Parathyroid adenoma (tissue), 2 donors: ENCODE results near the gene MCM8.

Source experiments
- H2AFZ ChIP-seq: fragments of 300-600 bp; sonication (generic); one replicate; pipeline ENCODE4 v1.7.0; 2017; ENCODE audit warnings: antibody characterized with exemption, mild to moderate bottlenecking
- H3K27ac ChIP-seq: fragments of 300-600 bp; sonication (generic); one replicate; pipeline ENCODE4 v1.7.0; 2017
- H3K27me3 ChIP-seq: fragments of 300-600 bp; sonication (generic); one replicate; pipeline ENCODE4 v1.7.0; 2017; ENCODE audit warnings: low read length; ENCODE audit not compliant: control insufficient read depth, insufficient read depth
- H3K36me3 ChIP-seq: fragments of 300-600 bp; sonication (generic); one replicate; pipeline ENCODE4 v1.7.0; 2017; ENCODE audit warnings: low read length; ENCODE audit not compliant: control insufficient read depth, insufficient read depth
- H3K4me1 ChIP-seq: fragments of 300-600 bp; sonication (generic); one replicate; pipeline ENCODE4 v1.7.0; 2017; ENCODE audit warnings: control low read depth
- H3K4me2 ChIP-seq: fragments of 300-600 bp; sonication (generic); one replicate; pipeline ENCODE4 v1.7.0; 2017; ENCODE audit warnings: low read length
- H3K4me3 ChIP-seq: fragments of 300-600 bp; sonication (generic); one replicate; pipeline ENCODE4 v1.7.0; 2017; ENCODE audit warnings: low read depth, low read length
- H3K79me2 ChIP-seq: fragments of 300-600 bp; sonication (generic); one replicate; pipeline ENCODE4 v1.7.0; 2017; ENCODE audit warnings: control low read depth
- H3K9ac ChIP-seq: fragments of 300-600 bp; sonication (generic); one replicate; pipeline ENCODE4 v1.7.0; 2017; ENCODE audit warnings: mild to moderate bottlenecking
- H3K9me3 ChIP-seq: fragments of 300-600 bp; sonication (generic); one replicate; pipeline ENCODE4 v1.7.0; 2017; ENCODE audit warnings: low read length; ENCODE audit not compliant: control insufficient read depth
- TF ChIP-seq, protein P1 (sequence below): fragments of 300-600 bp; sonication (generic); IDR thresholded peaks from one replicate; pipeline ENCODE4 v1.7.0; 2017; ENCODE audit warnings: antibody characterized with exemption, mild to moderate bottlenecking
- donor health status: primary hyperparathyroidism.

Gene MCM8

DNA sequence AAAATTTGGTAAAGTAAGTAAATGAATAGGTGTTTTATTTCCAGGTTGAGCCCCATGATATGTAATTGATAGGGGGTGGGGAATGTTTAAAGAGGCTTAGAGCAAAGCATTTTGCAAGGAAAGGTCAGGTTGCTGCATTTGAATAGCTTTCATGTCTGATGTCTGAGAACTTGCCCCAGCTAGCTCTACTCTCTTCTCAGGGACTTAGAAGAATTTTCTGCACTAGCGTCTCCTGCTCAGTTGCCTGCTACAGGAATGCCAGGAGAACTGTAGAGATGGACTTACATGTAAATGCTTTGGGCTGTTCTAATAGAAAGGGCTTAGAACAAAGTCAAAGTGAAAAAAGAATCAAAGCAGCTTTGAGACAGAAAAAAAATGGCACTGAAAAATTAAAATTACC, 35.6 kb upstream of the MCM8 start:
- H3K4me1 ChIP-seq = peaks cover 6% of the 10 kb centered on the region
- H2AFZ ChIP-seq = no peak overlapping the region
- no peaks in the 10 kb centered on the region for H3K79me2 ChIP-seq
- H3K4me3 ChIP-seq = no peak overlapping the region
- no peak overlapping the region for H3K9ac ChIP-seq
- TF ChIP-seq, protein P1, sequence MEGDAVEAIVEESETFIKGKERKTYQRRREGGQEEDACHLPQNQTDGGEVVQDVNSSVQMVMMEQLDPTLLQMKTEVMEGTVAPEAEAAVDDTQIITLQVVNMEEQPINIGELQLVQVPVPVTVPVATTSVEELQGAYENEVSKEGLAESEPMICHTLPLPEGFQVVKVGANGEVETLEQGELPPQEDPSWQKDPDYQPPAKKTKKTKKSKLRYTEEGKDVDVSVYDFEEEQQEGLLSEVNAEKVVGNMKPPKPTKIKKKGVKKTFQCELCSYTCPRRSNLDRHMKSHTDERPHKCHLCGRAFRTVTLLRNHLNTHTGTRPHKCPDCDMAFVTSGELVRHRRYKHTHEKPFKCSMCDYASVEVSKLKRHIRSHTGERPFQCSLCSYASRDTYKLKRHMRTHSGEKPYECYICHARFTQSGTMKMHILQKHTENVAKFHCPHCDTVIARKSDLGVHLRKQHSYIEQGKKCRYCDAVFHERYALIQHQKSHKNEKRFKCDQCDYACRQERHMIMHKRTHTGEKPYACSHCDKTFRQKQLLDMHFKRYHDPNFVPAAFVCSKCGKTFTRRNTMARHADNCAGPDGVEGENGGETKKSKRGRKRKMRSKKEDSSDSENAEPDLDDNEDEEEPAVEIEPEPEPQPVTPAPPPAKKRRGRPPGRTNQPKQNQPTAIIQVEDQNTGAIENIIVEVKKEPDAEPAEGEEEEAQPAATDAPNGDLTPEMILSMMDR = no peak
- no peak overlapping the region for H3K4me2 ChIP-seq
- H3K27me3 ChIP-seq = no peaks in the 10 kb centered on the region
- no peak overlapping the region for H3K27ac ChIP-seq
- H3K9me3 ChIP-seq = no peaks in the 10 kb centered on the region
- no peaks in the 10 kb centered on the region for H3K36me3 ChIP-seq

DNA sequence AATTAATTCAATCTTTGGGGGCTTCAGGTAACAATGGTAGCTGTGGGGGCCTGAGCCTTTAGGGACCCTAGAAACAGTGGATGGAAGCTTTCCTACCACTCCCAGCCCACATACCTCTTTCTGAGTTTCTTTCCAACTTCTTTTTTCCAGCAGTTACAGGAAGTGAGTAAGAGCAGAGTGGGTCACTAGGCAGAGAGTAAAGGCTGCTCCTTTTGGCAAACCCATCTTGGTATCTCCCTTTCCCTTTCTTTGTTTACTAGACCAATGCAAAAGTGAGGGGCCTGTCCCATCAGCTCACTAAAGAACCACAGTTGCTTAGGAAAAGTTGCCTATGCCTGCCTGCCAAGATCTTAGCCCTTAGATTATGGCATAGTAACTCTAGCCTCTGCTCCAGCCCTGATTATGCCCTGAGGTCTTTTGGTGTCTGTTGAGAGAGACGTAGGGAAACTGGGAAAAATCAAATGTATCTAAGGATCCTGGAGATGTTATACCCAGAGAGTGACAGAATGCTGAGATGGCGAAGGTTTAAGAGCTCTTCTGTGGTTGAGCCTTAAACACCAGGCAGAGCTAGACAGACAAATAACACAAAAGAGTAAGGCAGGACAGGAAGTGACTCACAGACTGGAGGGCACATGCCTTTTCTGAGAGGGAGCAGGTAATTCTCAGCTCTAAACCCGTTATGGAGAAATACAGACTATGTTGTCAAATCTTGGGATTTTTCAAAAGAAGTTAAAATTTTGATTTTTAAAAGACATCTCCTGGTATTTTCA, 31.4 kb upstream of the MCM8 start:
- no peak overlapping the region for H3K4me3 ChIP-seq
- no peak overlapping the region for H2AFZ ChIP-seq
- TF ChIP-seq, protein P1 = no peak
- no peak overlapping the region for H3K27ac ChIP-seq
- no peak overlapping the region for H3K4me2 ChIP-seq
- no peaks in the 10 kb centered on the region for H3K9me3 ChIP-seq
- no peaks in the 10 kb centered on the region for H3K27me3 ChIP-seq
- no peaks in the 10 kb centered on the region for H3K36me3 ChIP-seq
- H3K79me2 ChIP-seq = no peaks in the 10 kb centered on the region
- H3K4me1 ChIP-seq = no peaks in the 10 kb centered on the region
- no peak overlapping the region for H3K9ac ChIP-seq

DNA sequence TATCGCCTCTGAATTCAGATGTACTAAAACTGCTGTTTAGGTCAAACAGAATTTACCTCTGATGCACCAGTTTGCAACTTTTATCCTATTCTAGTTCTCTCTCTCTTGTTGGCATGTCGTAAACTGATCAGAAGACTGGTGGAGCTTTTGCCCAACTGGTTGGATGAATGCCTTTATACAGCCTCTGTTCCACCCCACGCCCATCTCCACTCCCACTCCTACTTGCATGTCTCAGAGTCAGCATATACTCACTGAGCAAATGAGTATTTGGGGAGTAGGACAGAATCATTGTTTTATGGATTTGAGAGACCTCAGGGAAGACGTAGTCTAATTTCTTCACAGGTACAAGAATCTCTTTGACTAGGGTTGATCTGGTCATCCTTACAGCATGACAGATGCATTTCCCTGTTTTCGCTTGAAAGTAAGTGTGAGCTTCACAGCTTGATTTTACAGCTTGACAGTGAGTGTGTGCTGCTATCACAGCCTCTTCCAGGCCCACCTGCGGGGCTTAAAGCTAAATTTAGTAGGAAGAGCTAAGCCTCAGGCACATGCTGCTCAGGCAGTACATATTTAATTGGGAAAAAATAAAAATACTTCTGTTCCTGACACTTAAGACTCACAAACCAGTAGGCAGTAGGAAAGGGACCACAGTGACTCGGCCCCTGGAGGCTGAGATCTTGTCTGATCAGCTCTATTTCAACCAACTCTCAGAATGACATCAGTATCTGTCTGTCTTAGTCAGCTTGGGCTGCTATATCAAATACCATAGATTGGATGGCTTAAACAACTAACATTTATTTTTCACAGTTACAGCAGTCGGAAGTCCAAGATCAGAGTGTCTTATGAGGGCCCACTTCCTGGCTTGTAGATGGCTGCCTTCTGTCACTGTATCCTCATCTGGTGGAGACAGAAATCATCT, 30.6 kb upstream of the MCM8 start:
- Histone ChIP-seq H2AFZ (no peak overlapping the region), H3K4me3 (no peak overlapping the region), H3K4me2 (no peak overlapping the region), H3K27ac (no peak overlapping the region), H3K27me3 (no peaks in the 10 kb centered on the region), H3K36me3 (no peaks in the 10 kb centered on the region), H3K9ac (no peak overlapping the region), H3K79me2 (no peaks in the 10 kb centered on the region), H3K4me1 (no peaks in the 10 kb centered on the region), H3K9me3 (no peaks in the 10 kb centered on the region)
- TF ChIP-seq, protein P1 = no peak

DNA sequence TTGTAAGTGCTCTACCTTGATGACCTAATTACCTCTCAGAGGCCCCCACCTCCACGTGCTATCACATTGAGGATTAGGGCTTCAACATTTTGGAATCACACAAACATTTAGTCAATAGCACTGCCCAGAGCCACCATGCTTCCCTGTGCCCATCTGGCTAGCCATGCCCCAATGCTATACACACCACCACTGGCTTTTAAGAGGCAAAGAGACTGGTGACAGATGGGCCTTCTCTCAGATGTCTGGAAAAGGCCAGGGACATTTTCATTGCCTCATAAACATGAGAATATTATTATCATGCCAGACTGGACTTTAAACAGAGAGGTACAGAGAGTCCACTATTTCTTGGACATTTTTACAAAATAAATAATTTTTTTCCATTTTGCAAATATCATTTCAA, 29.9 kb upstream of the MCM8 start:
- Histone ChIP-seq H3K9me3 (no peaks in the 10 kb centered on the region), H3K27ac (no peak overlapping the region), H3K79me2 (no peaks in the 10 kb centered on the region), H3K36me3 (no peaks in the 10 kb centered on the region), H3K4me1 (no peaks in the 10 kb centered on the region), H3K4me3 (no peak overlapping the region), H3K9ac (no peak overlapping the region), H3K4me2 (no peak overlapping the region), H3K27me3 (no peaks in the 10 kb centered on the region), H2AFZ (no peak overlapping the region)
- TF ChIP-seq, protein P1 = no peak
